Measurements from ENCODE around the gene ARHGAP26.

DNA sequence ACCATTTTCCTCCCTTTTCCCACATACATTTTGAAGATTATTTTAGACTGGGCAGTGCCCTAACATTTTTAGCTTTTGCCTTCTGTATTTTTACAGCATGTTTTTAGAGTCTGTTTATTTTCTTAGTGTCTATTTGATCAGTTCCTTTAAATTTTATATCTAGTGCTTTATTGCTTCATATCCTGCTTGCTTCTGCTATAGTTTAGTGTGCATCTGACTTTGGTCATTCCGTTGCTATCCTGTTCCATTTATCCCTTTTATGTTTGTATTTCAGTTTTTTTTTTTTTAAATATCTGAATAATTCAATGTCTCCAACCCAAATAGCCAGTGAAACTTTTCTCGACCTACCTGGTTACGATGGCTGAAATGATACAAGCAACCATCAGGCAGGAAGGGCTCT lies 203.8 kb downstream of the ARHGAP26 start:
- no peak for TF ChIP-seq CTCF (conservative IDR thresholded peaks at IDR 0.05; ENCODE audit: low read depth, low read length)
- TF ChIP-seq POLR2A (IDR thresholded peaks at IDR 0.05; ENCODE audit: low read depth, low read length): no peak
- TF ChIP-seq RCOR1 (IDR thresholded peaks at IDR 0.05; ENCODE audit: insufficient replicate concordance, low read length): no peak
- TF ChIP-seq CEBPB (IDR thresholded peaks at IDR 0.05; ENCODE audit: low read depth, low read length): no peak
- no peak for TF ChIP-seq RFX5 (IDR thresholded peaks at IDR 0.05; ENCODE audit: low read depth, low read length)
- TF ChIP-seq CHD1 (IDR thresholded peaks at IDR 0.05; ENCODE audit: low read depth, low read length): no peak
- no peak for TF ChIP-seq SMC3 (IDR thresholded peaks at IDR 0.05; ENCODE audit: low read depth, low read length)
- TF ChIP-seq USF2 (IDR thresholded peaks at IDR 0.05; ENCODE audit: low read depth, low read length): no peak
- no peak for TF ChIP-seq RAD21 (IDR thresholded peaks at IDR 0.05; ENCODE audit: low read length)
- TF ChIP-seq MAZ (IDR thresholded peaks at IDR 0.05; ENCODE audit: borderline replicate concordance, low read depth, low read length): no peak
- no peak for TF ChIP-seq FOS (IDR thresholded peaks at IDR 0.05; ENCODE audit: low read depth, low read length)
- TF ChIP-seq NFE2L2 (IDR thresholded peaks at IDR 0.05; ENCODE audit: low read depth, low read length): no peak
- TF ChIP-seq, protein P1, sequence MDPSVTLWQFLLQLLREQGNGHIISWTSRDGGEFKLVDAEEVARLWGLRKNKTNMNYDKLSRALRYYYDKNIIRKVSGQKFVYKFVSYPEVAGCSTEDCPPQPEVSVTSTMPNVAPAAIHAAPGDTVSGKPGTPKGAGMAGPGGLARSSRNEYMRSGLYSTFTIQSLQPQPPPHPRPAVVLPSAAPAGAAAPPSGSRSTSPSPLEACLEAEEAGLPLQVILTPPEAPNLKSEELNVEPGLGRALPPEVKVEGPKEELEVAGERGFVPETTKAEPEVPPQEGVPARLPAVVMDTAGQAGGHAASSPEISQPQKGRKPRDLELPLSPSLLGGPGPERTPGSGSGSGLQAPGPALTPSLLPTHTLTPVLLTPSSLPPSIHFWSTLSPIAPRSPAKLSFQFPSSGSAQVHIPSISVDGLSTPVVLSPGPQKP (IDR thresholded peaks at IDR 0.05; ENCODE audit: borderline replicate concordance, low read depth, low read length): no peak
- TF ChIP-seq BHLHE40 (IDR thresholded peaks at IDR 0.05; ENCODE audit: low read depth, low read length): no peak
